Breast epithelium (tissue), 3 donors: ENCODE data around the gene PKM.

Source experiments
- CTCF ChIP-seq, 3 donors: fragments of 450-650 bp; IDR thresholded peaks; one replicate each; pipeline ENCODE4 v1.5.1; 2016 to 2017; ENCODE audit warnings: antibody characterized with exemption in 3 of 3, mild to moderate bottlenecking in 3 of 3, moderate library complexity in 3 of 3
- POLR2A ChIP-seq: fragments of 450-650 bp; IDR thresholded peaks from one replicate; pipeline ENCODE4 v1.6.1; 2016; ENCODE audit warnings: antibody characterized with exemption, mild to moderate bottlenecking, moderate library complexity
- POLR2AphosphoS5 ChIP-seq, 3 donors: sonication (generic); formaldehyde crosslinking; IDR thresholded peaks; one replicate each; pipeline ENCODE4 v1.6.1; 2017; ENCODE audit warnings: antibody characterized with exemption in 3 of 3

GRCh38 chr15:72197041-72197459 lies 33.9 kb downstream of the PKM start:
- TF ChIP-seq CTCF (IDR thresholded peaks at IDR 0.05), result no peak
- no peak for TF ChIP-seq POLR2A
- no peak for TF ChIP-seq POLR2AphosphoS5 (IDR thresholded peaks at IDR 0.05)
